Activated CD4-positive, alpha-beta T cell treated with anti-CD3 and anti-CD28 coated beads, Interleukin-10, Interleukin-2, amounts not matched to agents 100 ng/mL and 50 ng/mL, durations not matched to agents 16 hours and 8 hours (primary cell): ENCODE data around the gene CCDC85A.

ENCODE experiments used
- DNase-seq: peaks from one replicate; pipeline ENCODE4 v3.0.0-alpha.2; 2020

Gene CCDC85A

GRCh38 chr2:56376699-56377665 lies 193.2 kb downstream of the CCDC85A start:
- no peak for DNase-seq

GRCh38 chr2:56379066-56379465 lies 195.3 kb downstream of the CCDC85A start:
- DNase-seq, result no peak

GRCh38 chr2:56380861-56381260 lies 197.1 kb downstream of the CCDC85A start:
- DNase-seq, result no peak

- DNase-seq, result no peak
Observed at GRCh38 chr2:56382466-56382865, 198.7 kb downstream of the CCDC85A start.

GRCh38 chr2:56386657-56387056 lies 202.9 kb downstream of the CCDC85A start:
- DNase-seq, result no peak

GRCh38 chr2:56390644-56391043 lies 206.9 kb downstream of the CCDC85A start:
- no peak for DNase-seq

DNA sequence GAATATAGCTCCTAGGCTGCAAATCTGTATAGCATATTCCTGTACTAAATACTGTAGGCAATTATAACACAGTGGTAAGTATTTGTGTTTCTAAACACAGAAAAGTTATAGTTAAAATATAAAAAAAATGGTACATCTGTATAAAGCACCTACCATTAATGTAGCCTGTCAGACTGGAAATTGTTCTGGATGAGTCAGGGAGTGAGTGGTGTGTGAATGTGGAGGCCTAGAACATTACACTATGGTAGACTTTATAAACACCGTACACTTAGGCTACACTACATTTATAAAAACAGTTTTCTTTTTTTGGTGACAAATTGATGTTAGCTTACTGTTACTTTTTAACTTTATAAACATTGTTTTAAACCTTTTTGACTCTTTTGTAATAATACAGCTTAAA lies 226.3 kb downstream of the CCDC85A start:
- DNase-seq, result no peak

DNA sequence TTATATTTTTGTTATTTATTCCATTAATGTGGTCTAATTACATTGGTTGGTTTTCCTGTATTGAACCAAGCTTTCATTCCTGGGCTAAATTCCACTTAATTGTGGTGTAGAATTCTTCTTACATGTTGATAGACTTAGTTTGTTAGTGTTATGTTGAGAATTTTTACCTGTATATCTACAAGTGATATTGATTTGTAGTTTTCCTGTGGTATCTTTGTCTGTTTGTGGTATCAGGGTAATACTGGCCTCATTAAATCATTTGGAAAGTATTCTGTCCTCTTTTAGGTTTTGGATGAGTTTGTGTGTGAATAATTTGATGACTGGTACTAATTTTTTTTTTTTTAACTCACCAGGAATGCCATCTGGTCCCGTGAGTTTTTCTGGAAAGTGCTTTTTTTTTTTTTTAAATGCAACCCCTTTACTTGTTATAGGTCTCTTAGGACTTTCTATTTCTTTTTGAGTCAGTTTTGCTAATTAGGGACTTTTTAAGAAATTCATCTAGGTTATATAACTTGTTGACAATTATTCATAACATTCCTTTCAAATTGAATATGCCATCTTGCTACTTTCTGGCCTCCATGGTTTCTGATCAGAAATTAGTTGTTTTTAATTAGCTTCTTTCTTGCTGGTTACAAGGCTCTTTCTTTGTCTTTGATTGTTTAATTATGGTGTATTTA lies 232.8 kb downstream of the CCDC85A start:
- peak; percentile 9 for DNase-seq
